CD4-positive, alpha-beta memory T cell (primary cell): Measurements from ENCODE around the gene CACNA1I. TPM values are rescaled to one million over a fixed set of nuclear protein-coding genes. Genes with fewer than 3 reads are reported as not detected.

Experiments used
- CTCF ChIA-PET: fragments of 350-600 bp; sonication (Branson Sonifier 250); formaldehyde crosslinking; loops from one replicate; lab custom pipeline; 2021; ENCODE audit warnings: inconsistent platforms; ENCODE audit not compliant: partially characterized antibody; lab: Charles Lee
- POLR2A ChIA-PET: fragments of 350-600 bp; sonication (Branson Sonifier 250); formaldehyde crosslinking; loops from one replicate; lab custom pipeline; 2021; ENCODE audit not compliant: partially characterized antibody; lab: Charles Lee
- DNase-seq, 5 donors: peaks; one replicate each; pipeline versions ENCODE4 v3.0.0 to v3.0.0-alpha.2; 2020 to 2022; ENCODE audit warnings: mixed read lengths in 1 of 5
- H3K27ac ChIP-seq: one replicate; pipeline ENCODE4 v1.7.0; 2013; ENCODE audit warnings: low read depth, low read length
- H3K27me3 ChIP-seq: 2 replicates; pipeline ENCODE4 v1.7.0; 2013; ENCODE audit warnings: mild to moderate bottlenecking, low read length, moderate library complexity; ENCODE audit not compliant: insufficient read depth
- H3K36me3 ChIP-seq: 2 replicates; pipeline ENCODE4 v1.7.0; 2013; ENCODE audit warnings: mild to moderate bottlenecking, low read length, moderate library complexity; ENCODE audit not compliant: insufficient read depth
- H3K4me1 ChIP-seq: 2 replicates; pipeline ENCODE4 v1.7.0; 2013; ENCODE audit warnings: mild to moderate bottlenecking, low read length, moderate library complexity; ENCODE audit not compliant: insufficient read depth
- H3K4me3 ChIP-seq, 2 donors: one replicate each; pipeline ENCODE4 v1.7.0; 2013; ENCODE audit warnings: low read length in 2 of 2, mild to moderate bottlenecking in 1 of 2
- H3K9me3 ChIP-seq, 2 donors: one replicate each; pipeline ENCODE4 v1.7.0; 2013; ENCODE audit warnings: low read length in 2 of 2, control low read depth in 1 of 2; ENCODE audit not compliant: control insufficient read depth in 1 of 2
- H3K27ac Mint-ChIP-seq, 7 donors: one replicate each; pipeline ENCODE4 v1.8.0; 2020 to 2021; ENCODE audit warnings: mixed read lengths in 7 of 7, mild to moderate bottlenecking in 6 of 7, inconsistent platforms in 3 of 7, moderate library complexity in 3 of 7
- H3K27me3 Mint-ChIP-seq, 2 donors: one replicate each; pipeline ENCODE4 v1.8.0; 2020 to 2021; ENCODE audit warnings: mixed read lengths in 2 of 2
- H3K36me3 Mint-ChIP-seq, 2 donors: one replicate each; pipeline ENCODE4 v1.8.0; 2020 to 2021; ENCODE audit warnings: mixed read lengths in 2 of 2, inconsistent platforms in 1 of 2, mild to moderate bottlenecking in 1 of 2
- H3K4me1 Mint-ChIP-seq, 4 donors: one replicate each; pipeline ENCODE4 v1.8.0; 2020 to 2021; ENCODE audit warnings: mixed read lengths in 4 of 4, mild to moderate bottlenecking in 1 of 4
- H3K4me3 Mint-ChIP-seq, 8 donors: one replicate each; pipeline ENCODE4 v1.8.0; 2020 to 2021; ENCODE audit warnings: mixed read lengths in 8 of 8, mild to moderate bottlenecking in 7 of 8, moderate library complexity in 6 of 8, inconsistent platforms in 3 of 8
- H3K9me3 Mint-ChIP-seq, 8 donors: one replicate each; pipeline ENCODE4 v1.8.0; 2020 to 2021; ENCODE audit warnings: mixed read lengths in 8 of 8, mild to moderate bottlenecking in 5 of 8, inconsistent platforms in 3 of 8, moderate library complexity in 1 of 8
- intact Hi-C: fragments of 100-400 bp; cut with micrococcal nuclease; formaldehyde crosslinking; loops from one replicate; pipeline ENCODE4 v1.15.1; 2023
- polyA plus RNA-seq, 2 donors: library from polyadenylated mRNA; unstranded; fragments of 300-500 nt; fragmentation: Illumina TruSeq; gene quantifications; one replicate each; pipeline ENCODE4 v1.2.3, GENCODE V29; 2021
- total RNA-seq, 2 experiments: library from RNA; stranded (reverse); gene quantifications; one replicate each; pipeline ENCODE4 v1.2.3, GENCODE V29; 2021

Gene CACNA1I
- total and polyA plus RNA-seq, 4 experiments from 2014 or later: 0.30 to 58.0 (median 29.7) TPM

DNA sequence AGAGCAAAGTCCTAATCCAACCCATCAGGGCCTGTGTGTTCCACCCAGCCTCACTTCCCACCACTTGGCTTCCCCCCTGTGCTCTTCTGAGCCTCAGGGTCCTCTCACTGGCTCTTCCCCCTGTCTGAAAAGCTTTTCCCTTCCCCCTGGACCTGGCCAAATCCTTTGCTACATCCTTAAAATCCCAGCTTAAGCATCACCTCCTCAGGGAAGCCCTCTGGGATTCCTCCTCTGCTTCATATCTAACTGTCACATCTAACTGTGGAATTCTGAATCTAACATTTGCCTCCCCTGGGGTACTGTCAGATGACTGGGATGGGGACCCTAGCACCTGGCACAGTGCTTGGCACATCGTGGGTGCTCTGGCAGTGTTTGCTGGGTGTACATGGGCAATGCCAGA, 985 bp downstream of the CACNA1I start:
- POLR2A ChIA-PET: no interaction called here
- no peak for DNase-seq
- Histone ChIP-seq H3K27ac (no peak overlapping the region), H3K27me3 (no peaks in the 10 kb centered on the region), H3K4me1 (peaks cover 14% of the 10 kb centered on the region), H3K9me3 (no peaks in the 10 kb centered on the region), H3K36me3 (no peaks in the 10 kb centered on the region), H3K4me3 (no peak overlapping the region)
- H3K9me3 Mint-ChIP-seq: no peaks in the 10 kb centered on the region
- no peaks in the 10 kb centered on the region for H3K36me3 Mint-ChIP-seq
- peaks cover 11 to 16% (median 14%) of the 10 kb centered on the region in 4 donors for H3K4me1 Mint-ChIP-seq
- CTCF ChIA-PET: no interaction called here
- H3K27ac Mint-ChIP-seq: peak overlapping the region in 1 of 7 donors; percentile 79
- intact Hi-C loops: no loop called here
- H3K4me3 Mint-ChIP-seq: no peak overlapping the region
- H3K27me3 Mint-ChIP-seq: no peaks in the 10 kb centered on the region

DNA sequence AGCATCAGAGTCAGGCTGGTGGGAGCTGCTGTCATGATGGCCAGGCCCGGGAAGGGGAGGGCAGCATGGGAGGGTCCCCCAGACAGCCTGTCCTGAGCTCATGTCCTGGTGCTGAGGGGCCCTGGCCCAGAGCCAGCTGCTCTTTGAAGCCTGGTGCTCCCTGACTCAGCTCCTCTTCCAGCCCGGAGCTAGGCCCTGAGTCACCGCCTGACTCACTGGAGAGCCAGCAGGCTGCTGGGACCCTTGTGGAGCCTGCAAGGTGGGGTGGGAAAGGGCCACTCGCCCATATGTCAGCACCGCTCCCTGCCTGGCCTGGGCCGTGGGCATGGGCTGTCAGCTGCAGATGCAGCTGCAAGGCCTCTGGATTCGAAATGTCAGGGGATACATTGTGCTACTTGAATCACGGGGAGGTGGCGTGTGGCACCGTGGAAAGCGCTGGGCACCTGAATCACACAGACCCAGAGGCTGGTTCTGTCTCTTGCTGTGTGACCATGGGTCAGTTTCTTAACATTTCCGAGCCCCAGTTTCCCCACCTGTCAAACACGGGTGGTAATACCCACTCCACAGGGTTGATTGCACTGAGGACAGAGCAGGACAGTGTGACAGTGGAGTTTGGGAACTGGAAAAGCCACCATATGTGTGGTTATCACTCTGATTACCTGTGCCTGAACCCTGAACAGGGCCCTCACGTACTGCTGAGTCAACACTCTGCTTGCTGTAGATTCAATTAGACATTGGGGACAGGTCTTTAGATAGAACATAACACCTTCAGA, 4.4 kb downstream of the CACNA1I start:
- no peaks in the 10 kb centered on the region for H3K36me3 Mint-ChIP-seq
- peak overlapping the region in 1 of 7 donors; percentile 43 for H3K27ac Mint-ChIP-seq
- no peak overlapping the region for H3K4me3 Mint-ChIP-seq
- H3K4me3 ChIP-seq: no peak overlapping the region
- no peaks in the 10 kb centered on the region for H3K9me3 ChIP-seq
- intact Hi-C loops: no loop called here
- no peaks in the 10 kb centered on the region for H3K4me1 Mint-ChIP-seq
- CTCF ChIA-PET: interaction anchor here (1.5 kb wide), 1 partner anchor 450 kb away, joined by 4 read pairs; no protein-coding TSS in a partner anchor
- no peak overlapping the region for H3K27ac ChIP-seq
- DNase-seq: no peak
- no peaks in the 10 kb centered on the region for H3K4me1 ChIP-seq
- H3K27me3 ChIP-seq: no peaks in the 10 kb centered on the region
- no peaks in the 10 kb centered on the region for H3K9me3 Mint-ChIP-seq
- POLR2A ChIA-PET: no interaction called here
- no peaks in the 10 kb centered on the region for H3K36me3 ChIP-seq
- H3K27me3 Mint-ChIP-seq: peaks cover 0 to 1% of the 10 kb centered on the region in 2 donors

DNA sequence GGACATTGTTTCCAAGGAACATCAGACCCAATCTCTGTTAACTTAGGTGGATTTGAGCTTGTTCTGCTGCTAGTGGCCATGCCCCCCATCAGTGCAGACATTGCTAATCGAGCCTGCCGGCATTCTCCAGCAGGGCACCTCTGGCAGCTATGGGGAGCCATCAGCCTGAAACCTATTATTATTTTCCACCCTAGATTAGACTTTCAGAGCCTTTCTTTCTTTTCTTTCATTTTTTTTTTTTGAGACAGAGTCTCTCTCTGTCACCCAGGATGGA, 4.9 kb downstream of the CACNA1I start:
- no peak overlapping the region for H3K4me3 Mint-ChIP-seq
- H3K4me3 ChIP-seq: no peak overlapping the region
- ChIA-PET POLR2A (no interaction called here), CTCF (no interaction called here)
- no peaks in the 10 kb centered on the region for H3K9me3 ChIP-seq
- no peak overlapping the region for H3K27ac ChIP-seq
- peaks cover 0 to 3% of the 10 kb centered on the region in 2 donors for H3K27me3 Mint-ChIP-seq
- no peaks in the 10 kb centered on the region for H3K9me3 Mint-ChIP-seq
- no peak for DNase-seq
- no peaks in the 10 kb centered on the region for H3K27me3 ChIP-seq
- intact Hi-C loops: no loop called here
- H3K36me3 Mint-ChIP-seq: no peaks in the 10 kb centered on the region
- no peak overlapping the region for H3K27ac Mint-ChIP-seq
- H3K4me1 ChIP-seq: no peaks in the 10 kb centered on the region
- H3K4me1 Mint-ChIP-seq: no peaks in the 10 kb centered on the region
- no peaks in the 10 kb centered on the region for H3K36me3 ChIP-seq

DNA sequence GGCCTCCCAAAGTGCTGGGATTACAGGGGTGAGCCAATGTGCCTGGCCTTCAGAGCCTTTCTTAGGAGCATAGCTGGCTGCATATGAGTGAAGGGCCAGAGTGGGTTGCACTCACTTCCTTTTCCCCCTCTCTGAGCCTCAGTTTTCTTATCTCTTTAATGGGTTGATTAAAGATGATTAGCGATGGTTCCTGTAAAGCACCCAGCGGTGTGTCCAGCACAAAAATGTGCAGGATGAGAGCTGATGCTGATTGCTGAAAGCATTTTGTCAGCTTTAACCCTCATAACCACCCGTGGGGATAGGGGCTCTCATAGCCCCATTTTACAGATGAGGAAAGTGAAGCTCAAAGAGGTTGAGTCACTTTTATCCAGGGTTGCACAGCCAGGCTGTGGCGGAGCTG, 5.5 kb downstream of the CACNA1I start:
- H3K9me3 ChIP-seq: no peaks in the 10 kb centered on the region
- H3K4me3 Mint-ChIP-seq: no peak overlapping the region
- intact Hi-C loops: no loop called here
- peaks cover 0 to 5% of the 10 kb centered on the region in 2 donors for H3K27me3 Mint-ChIP-seq
- H3K36me3 Mint-ChIP-seq: no peaks in the 10 kb centered on the region
- ChIA-PET CTCF (no interaction called here), POLR2A (no interaction called here)
- H3K4me3 ChIP-seq: no peak overlapping the region
- H3K4me1 Mint-ChIP-seq: no peaks in the 10 kb centered on the region
- no peaks in the 10 kb centered on the region for H3K9me3 Mint-ChIP-seq
- no peaks in the 10 kb centered on the region for H3K4me1 ChIP-seq
- no peaks in the 10 kb centered on the region for H3K27me3 ChIP-seq
- no peaks in the 10 kb centered on the region for H3K36me3 ChIP-seq
- H3K27ac ChIP-seq: no peak overlapping the region
- no peak overlapping the region for H3K27ac Mint-ChIP-seq
- no peak for DNase-seq

DNA sequence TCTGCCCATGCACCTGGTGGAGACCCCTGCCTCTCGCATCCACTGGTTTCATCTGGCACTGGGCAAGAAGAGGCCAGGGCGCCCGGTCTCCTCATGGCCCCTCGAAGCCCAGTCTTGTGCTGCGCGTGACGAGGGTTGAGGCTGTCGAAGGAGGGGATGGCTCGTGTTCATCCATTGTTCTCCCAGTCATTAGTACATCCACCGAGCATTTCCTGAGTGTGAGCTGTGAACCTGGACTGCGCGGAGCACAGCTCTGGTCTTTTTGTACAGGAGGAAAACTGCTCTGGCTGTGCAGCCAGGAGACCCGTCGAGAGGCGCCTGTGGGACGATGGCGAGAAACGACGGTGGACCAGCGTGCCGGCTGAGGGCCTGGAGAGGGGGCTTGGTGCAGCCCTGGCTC, 6.8 kb downstream of the CACNA1I start:
- no peaks in the 10 kb centered on the region for H3K4me1 ChIP-seq
- no peaks in the 10 kb centered on the region for H3K36me3 ChIP-seq
- Mint-ChIP-seq H3K27ac (no peak overlapping the region), H3K27me3 (peaks cover 0 to 5% of the 10 kb centered on the region in 2 donors), H3K36me3 (no peaks in the 10 kb centered on the region), H3K4me1 (no peaks in the 10 kb centered on the region), H3K9me3 (no peaks in the 10 kb centered on the region), H3K4me3 (no peak overlapping the region)
- no peak overlapping the region for H3K4me3 ChIP-seq
- DNase-seq: no peak
- no peak overlapping the region for H3K27ac ChIP-seq
- H3K9me3 ChIP-seq: no peaks in the 10 kb centered on the region
- intact Hi-C loops: no loop called here
- no peaks in the 10 kb centered on the region for H3K27me3 ChIP-seq
- CTCF ChIA-PET: no interaction called here
- POLR2A ChIA-PET: no interaction called here

DNA sequence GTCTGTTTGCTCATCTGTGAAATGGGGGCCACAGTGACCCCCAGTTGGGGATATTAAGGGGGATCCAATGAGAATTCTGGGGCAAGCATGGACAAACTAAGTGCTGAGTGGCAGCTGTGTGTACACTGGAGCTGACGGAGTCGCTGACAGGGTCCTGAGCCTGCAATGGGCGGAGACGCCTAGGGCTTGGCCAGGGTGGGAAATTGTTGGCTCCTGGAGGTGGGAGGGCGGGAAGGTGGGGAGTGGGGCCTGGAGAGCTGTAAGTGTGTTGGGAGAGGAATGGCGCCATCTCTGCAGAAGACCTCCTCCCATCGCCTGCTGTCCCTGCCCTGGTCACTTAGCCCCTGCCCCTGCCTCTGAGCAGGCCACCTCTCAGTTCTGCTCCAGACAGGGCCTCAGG, 7.3 kb downstream of the CACNA1I start:
- no peaks in the 10 kb centered on the region for H3K9me3 ChIP-seq
- ChIA-PET POLR2A (no interaction called here), CTCF (no interaction called here)
- H3K36me3 ChIP-seq: no peaks in the 10 kb centered on the region
- Mint-ChIP-seq H3K36me3 (no peaks in the 10 kb centered on the region), H3K27ac (no peak overlapping the region), H3K27me3 (peaks cover 0 to 5% of the 10 kb centered on the region in 2 donors), H3K9me3 (peaks cover 0 to 2% (median 0%) of the 10 kb centered on the region in 8 donors), H3K4me1 (no peaks in the 10 kb centered on the region), H3K4me3 (no peak overlapping the region)
- H3K4me1 ChIP-seq: no peaks in the 10 kb centered on the region
- no peaks in the 10 kb centered on the region for H3K27me3 ChIP-seq
- no peak overlapping the region for H3K4me3 ChIP-seq
- intact Hi-C loops: no loop called here
- no peak overlapping the region for H3K27ac ChIP-seq
- DNase-seq: no peak

DNA sequence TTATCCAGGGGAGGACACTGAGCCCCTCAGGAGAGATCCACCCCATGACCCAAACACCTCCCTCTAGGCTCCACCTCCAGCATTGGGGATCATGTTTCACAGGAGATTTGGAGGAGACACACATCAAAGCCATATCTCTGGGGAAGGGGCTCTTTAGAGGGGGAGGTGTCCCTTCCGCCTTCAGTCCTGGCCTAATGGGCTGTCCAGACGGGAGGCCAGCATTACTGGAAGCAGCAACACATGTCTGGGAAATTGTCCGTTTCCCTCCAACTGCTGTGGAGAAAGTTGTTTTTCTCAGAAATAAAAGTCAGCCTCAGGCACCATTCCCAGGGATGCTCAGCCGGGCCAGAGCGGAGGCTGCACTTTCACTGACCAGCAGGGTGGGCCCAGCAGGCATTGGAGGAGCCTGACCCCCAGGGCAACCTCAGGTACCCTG, 9.5 kb downstream of the CACNA1I start:
- H3K27ac ChIP-seq: no peak overlapping the region
- POLR2A ChIA-PET: no interaction called here
- H3K36me3 ChIP-seq: no peaks in the 10 kb centered on the region
- Mint-ChIP-seq H3K4me3 (no peak overlapping the region), H3K27me3 (peaks cover 1 to 8% of the 10 kb centered on the region in 2 donors), H3K27ac (no peak overlapping the region), H3K9me3 (peaks cover 0 to 6% (median 0%) of the 10 kb centered on the region in 8 donors), H3K36me3 (no peaks in the 10 kb centered on the region), H3K4me1 (no peaks in the 10 kb centered on the region)
- H3K4me3 ChIP-seq: no peak overlapping the region
- no peak for DNase-seq
- CTCF ChIA-PET: interaction anchor here (0.8 kb wide), 1 partner anchor 21 kb away, joined by 3 read pairs; no protein-coding TSS in a partner anchor
- H3K9me3 ChIP-seq: no peaks in the 10 kb centered on the region
- intact Hi-C loops: no loop called here
- no peaks in the 10 kb centered on the region for H3K27me3 ChIP-seq
- no peaks in the 10 kb centered on the region for H3K4me1 ChIP-seq
